NOMO-1 treated with DMSO at 0.1 percent for 48 hours (cell line): Measurements from ENCODE around the gene C6orf141.

ENCODE experiments used
- DNase-seq: peaks from one replicate; lab custom pipeline; 2025; ENCODE audit not compliant: unreplicated experiment; lab: John Stamatoyannopoulos, UW

The C6orf141 gene

GRCh38 chr6:49535795-49536194 lies 14.7 kb upstream of the C6orf141 start:
- DNase-seq: no peak

- no peak for DNase-seq
Observed at GRCh38 chr6:49539102-49539501, 11.4 kb upstream of the C6orf141 start.

- DNase-seq: no peak
Observed at GRCh38 chr6:49540614-49541013, 9.9 kb upstream of the C6orf141 start.

GRCh38 chr6:49541210-49541724 lies 9.2 kb upstream of the C6orf141 start:
- peak; percentile 54 for DNase-seq

GRCh38 chr6:49541936-49542335 lies 8.5 kb upstream of the C6orf141 start:
- DNase-seq: no peak

- DNase-seq: peak; percentile 74
Observed at GRCh38 chr6:49543087-49543858, 7.2 kb upstream of the C6orf141 start.

GRCh38 chr6:49546331-49546730 lies 4.1 kb upstream of the C6orf141 start:
- DNase-seq: no peak

GRCh38 chr6:49548613-49549304 lies 1.7 kb upstream of the C6orf141 start:
- no peak for DNase-seq

GRCh38 chr6:49549691-49550491 lies 577 bp upstream of the C6orf141 start:
- DNase-seq: no peak

GRCh38 chr6:49551078-49551865 lies 804 bp downstream of the C6orf141 start:
- DNase-seq: peak; percentile 8

- DNase-seq: no peak
Observed at GRCh38 chr6:49551866-49552129, 1.3 kb downstream of the C6orf141 start.

GRCh38 chr6:49552596-49552995 lies 2.1 kb downstream of the C6orf141 start:
- DNase-seq: no peak

- DNase-seq: peak; percentile 11
Observed at GRCh38 chr6:49553384-49553783, 2.9 kb downstream of the C6orf141 start.

- DNase-seq: no peak
Observed at GRCh38 chr6:49555951-49556350, 5.5 kb downstream of the C6orf141 start.

- peak; percentile 79 for DNase-seq
Observed at GRCh38 chr6:49556429-49556837, 6.0 kb downstream of the C6orf141 start.

GRCh38 chr6:49557177-49557576 lies 6.7 kb downstream of the C6orf141 start:
- no peak for DNase-seq

GRCh38 chr6:49558238-49558637 lies 7.8 kb downstream of the C6orf141 start:
- no peak for DNase-seq

- no peak for DNase-seq
Observed at GRCh38 chr6:49563006-49563886, 12.8 kb downstream of the C6orf141 start.

GRCh38 chr6:49564552-49564951 lies 14.1 kb downstream of the C6orf141 start:
- DNase-seq: no peak

GRCh38 chr6:49565261-49565660 lies 14.8 kb downstream of the C6orf141 start:
- no peak for DNase-seq
